AML-193 (cell line): Measurements from ENCODE around the gene ARL4A.

ENCODE experiments used
- DNase-seq, 2 experiments: peaks; one replicate each; lab custom pipeline; 2025; lab: John Stamatoyannopoulos, UW

ARL4A gene

GRCh38 chr7:12726908-12727307 lies 39.5 kb downstream of the ARL4A start:
- DNase-seq, result no peak

GRCh38 chr7:12727455-12728191 lies 40.2 kb downstream of the ARL4A start:
- no peak for DNase-seq

- DNase-seq, result no peak
These were observed 40.7 kb downstream of the ARL4A start for GRCh38 chr7:12728192-12728538.

- no peak for DNase-seq
These were observed 41.7 kb downstream of the ARL4A start for GRCh38 chr7:12729112-12729511.

- no peak for DNase-seq
These were observed 43.1 kb downstream of the ARL4A start for GRCh38 chr7:12730523-12730922.

GRCh38 chr7:12731214-12731656 lies 43.8 kb downstream of the ARL4A start:
- no peak for DNase-seq

GRCh38 chr7:12731775-12732174 lies 44.3 kb downstream of the ARL4A start:
- no peak for DNase-seq

GRCh38 chr7:12732428-12732827 lies 45.0 kb downstream of the ARL4A start:
- DNase-seq, result no peak

- no peak for DNase-seq
These were observed 48.5 kb downstream of the ARL4A start for GRCh38 chr7:12735923-12736322.

GRCh38 chr7:12737373-12737772 lies 49.9 kb downstream of the ARL4A start:
- no peak for DNase-seq

- no peak for DNase-seq
These were observed 50.4 kb downstream of the ARL4A start for GRCh38 chr7:12737836-12738235.

GRCh38 chr7:12738665-12739064 lies 51.2 kb downstream of the ARL4A start:
- DNase-seq, result no peak
